ENCODE results near the gene CD44.
A peak's percentile ranks its signal among the peaks of the same experiment; 100 is the strongest.

The CD44 gene

DNA sequence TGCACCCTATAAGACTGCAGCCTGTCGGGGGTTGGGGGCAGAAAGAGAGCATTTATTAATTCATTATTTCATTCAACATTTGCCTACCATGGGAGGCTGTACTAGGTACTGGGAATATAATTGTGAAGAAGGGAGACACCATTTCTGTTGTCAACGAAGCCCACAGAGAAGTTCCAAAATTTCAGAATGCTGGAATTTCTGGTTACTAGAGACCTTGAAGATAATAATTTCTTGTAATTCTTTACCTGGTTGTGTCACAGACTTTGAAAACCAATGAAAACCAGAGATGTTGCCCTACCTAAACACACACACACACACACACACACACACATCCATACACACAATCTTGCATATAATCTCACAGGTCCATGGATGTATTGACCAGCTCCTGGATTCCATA, 30.1 kb downstream of the CD44 start:
- TF ChIP-seq, protein P1, sequence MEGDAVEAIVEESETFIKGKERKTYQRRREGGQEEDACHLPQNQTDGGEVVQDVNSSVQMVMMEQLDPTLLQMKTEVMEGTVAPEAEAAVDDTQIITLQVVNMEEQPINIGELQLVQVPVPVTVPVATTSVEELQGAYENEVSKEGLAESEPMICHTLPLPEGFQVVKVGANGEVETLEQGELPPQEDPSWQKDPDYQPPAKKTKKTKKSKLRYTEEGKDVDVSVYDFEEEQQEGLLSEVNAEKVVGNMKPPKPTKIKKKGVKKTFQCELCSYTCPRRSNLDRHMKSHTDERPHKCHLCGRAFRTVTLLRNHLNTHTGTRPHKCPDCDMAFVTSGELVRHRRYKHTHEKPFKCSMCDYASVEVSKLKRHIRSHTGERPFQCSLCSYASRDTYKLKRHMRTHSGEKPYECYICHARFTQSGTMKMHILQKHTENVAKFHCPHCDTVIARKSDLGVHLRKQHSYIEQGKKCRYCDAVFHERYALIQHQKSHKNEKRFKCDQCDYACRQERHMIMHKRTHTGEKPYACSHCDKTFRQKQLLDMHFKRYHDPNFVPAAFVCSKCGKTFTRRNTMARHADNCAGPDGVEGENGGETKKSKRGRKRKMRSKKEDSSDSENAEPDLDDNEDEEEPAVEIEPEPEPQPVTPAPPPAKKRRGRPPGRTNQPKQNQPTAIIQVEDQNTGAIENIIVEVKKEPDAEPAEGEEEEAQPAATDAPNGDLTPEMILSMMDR (conservative IDR thresholded peaks at IDR 0.05; ENCODE audit: low read length), result no peak
- no peak overlapping the region for H3K4me3 ChIP-seq (ENCODE audit: low read length)
- no peak for DNase-seq (ENCODE audit: low read depth)

DNA sequence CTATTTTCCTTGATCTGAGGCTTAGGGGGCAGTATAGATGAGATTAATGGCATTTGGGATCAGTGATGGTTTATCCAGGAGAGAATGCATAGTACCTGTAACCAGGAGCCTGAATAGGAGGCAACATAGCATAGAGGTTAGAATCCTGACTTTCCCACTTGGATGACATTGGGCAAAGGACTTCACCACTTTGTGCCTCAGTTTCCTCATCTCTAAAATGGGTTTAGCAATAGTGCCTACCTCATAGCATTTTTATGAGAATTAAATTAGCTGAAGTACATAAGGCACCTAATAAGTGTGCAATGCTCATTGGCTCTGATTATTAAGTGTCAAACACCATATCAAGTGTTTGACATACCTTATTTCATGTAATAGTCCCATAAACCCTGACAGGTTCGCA, 30.8 kb downstream of the CD44 start:
- TF ChIP-seq, protein P1 (conservative IDR thresholded peaks at IDR 0.05; ENCODE audit: low read length), result no peak
- DNase-seq (ENCODE audit: low read depth), result no peak
- H3K4me3 ChIP-seq (ENCODE audit: low read length), result no peak overlapping the region

DNA sequence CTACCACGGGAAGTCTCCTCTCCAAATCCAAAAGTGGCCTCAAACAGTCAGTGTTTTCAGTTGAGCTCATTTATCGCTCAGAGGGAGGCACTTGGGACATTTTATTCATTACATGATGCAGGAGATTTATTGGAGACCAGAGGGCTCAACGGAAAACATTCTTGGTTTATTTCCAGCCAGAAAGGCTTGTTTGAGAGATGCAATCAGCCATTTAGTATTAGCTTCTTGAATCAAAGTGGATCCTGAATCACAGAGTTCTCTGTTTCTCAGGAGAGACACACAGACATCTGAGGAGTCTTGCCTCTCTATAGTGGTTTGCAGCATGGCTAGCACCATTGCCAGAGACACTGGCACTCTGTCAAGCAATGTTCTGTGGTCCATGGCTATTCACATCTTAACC, 31.5 kb downstream of the CD44 start:
- DNase-seq (ENCODE audit: low read depth), result peak; percentile 74
- TF ChIP-seq, protein P1 (conservative IDR thresholded peaks at IDR 0.05; ENCODE audit: low read length), result no peak
- H3K4me3 ChIP-seq (ENCODE audit: low read length), result no peak overlapping the region

DNA sequence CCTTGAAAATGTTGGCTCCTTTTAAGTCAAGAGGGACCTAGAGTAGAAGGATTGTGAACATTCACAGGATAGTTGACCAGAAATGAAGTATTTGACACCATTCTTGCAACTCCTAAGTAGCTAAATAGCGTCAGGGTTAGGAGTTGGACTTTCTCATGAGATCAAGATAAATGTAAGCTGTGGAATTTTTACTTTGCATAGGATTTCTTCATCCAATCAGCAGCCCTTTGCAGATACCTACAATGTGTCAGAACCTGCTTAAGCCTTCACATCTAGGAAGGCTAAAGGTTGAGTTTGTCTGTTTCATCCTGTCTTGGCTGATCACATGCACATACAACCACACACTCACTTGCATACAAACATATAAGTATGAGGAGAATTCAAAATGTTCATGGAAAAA, 32.3 kb downstream of the CD44 start:
- H3K4me3 ChIP-seq (ENCODE audit: low read length), result no peak overlapping the region
- TF ChIP-seq, protein P1 (conservative IDR thresholded peaks at IDR 0.05; ENCODE audit: low read length), result no peak
- no peak for DNase-seq (ENCODE audit: low read depth)

DNA sequence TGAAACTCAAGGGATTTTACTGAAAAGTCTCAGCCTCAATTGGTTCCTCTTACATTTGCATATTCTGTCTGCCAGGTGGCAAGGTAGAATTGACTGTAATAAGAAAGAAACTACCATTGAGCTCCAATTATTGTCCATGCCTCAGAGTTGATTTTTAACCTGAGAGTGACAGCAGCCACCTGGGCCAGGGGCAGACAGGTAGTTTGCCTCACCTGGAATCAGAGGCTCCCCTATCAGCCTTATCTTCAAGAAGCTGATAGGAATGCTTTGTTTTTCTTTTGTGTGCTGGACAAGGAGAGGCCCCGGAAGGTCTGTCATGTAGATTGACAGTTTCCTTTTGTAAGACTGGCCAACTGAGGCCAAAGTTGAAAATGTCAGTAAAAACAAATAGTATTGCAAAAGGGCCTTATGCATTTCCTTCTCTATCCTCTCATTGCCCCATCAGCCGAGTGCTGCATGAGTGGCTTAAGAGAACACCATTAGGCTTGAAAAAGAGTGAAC, 34.1 kb downstream of the CD44 start:
- DNase-seq (ENCODE audit: low read depth), result no peak
- H3K4me3 ChIP-seq (ENCODE audit: low read length), result no peak overlapping the region
- TF ChIP-seq, protein P1 (conservative IDR thresholded peaks at IDR 0.05; ENCODE audit: low read length), result no peak

DNA sequence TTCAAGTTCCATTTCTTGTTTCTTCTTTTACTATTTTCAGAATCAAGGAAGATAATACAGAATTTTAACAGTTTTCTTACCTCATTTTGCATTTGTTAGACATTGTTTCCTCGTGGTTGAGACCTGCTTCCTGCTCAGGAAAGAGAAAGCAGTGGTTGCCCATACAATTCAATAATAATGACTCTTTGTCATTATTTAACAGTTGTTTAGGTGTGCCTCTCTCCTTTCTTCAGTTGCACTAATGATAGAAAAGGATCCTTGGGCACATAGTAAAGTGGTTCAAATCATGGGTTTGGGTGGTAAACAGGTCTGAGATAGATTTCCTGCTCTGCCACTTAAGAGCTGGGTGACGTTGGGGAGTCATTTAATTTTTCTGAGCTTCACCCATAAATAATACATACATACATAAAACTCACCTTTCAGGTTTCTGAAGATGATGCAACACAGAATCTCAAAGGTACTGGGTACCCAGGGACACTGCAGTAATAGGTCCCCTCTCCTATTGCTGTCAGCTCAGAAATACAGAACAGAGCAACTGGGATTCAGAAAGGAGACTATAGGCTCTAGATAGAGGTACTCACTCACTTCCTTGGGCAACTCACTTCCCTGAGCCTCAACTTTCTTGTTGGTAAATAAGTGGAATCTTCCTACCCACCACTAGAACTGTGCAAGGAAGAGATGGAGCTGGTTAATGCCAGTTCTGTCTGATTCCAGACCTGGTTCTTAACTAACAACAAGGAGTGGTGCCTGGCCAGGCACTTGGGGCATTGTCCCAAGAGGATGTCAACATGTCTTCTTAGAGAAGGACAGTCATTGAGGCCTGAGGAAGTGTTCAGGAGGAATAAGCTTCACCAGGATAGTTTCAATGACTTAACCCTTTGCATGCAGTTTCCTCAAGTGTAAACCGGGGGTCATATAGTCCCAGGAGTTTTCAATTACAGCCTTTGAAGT, 34.9 kb downstream of the CD44 start:
- no peak overlapping the region for H3K4me3 ChIP-seq (ENCODE audit: low read length)
- TF ChIP-seq, protein P1 (conservative IDR thresholded peaks at IDR 0.05; ENCODE audit: low read length), result no peak
- no peak for DNase-seq (ENCODE audit: low read depth)

DNA sequence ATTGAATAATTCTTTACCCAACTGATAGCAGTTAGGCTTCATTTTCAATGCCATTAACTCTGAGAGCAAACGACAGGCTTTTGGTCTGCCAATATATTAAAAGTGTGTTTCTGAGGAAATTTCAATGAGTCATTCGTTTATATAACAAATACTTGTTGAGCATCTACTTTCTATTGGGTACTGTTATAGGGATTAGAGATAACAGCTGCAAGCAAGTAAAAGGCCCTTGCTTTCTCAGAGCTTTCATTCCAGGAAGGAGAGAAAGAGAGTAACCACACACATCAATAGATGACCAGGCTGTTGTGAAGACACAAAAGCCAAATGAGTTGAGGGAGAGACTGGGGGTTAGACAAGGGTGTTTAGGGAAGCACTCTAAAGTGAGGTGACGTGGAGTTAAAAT, 35.7 kb downstream of the CD44 start:
- TF ChIP-seq, protein P1 (conservative IDR thresholded peaks at IDR 0.05; ENCODE audit: low read length), result no peak
- H3K4me3 ChIP-seq (ENCODE audit: low read length), result no peak overlapping the region
- DNase-seq (ENCODE audit: low read depth), result peak; percentile 73
